Mesothelial cell of epicardium (in vitro differentiated cells): Measurements from ENCODE around the gene GPR21. TPM values are rescaled to one million over a fixed set of nuclear protein-coding genes. Genes with fewer than 3 reads are reported as not detected.
A peak's percentile ranks its signal among the peaks of the same experiment; 100 is the strongest.

Experiments
- DNase-seq, 2 experiments: peaks; one replicate each; pipeline ENCODE4 v3.0.0; 2021; ENCODE audit warnings: low spot score in 2 of 2; ENCODE audit not compliant: unreplicated experiment in 2 of 2
- H3K27ac Mint-ChIP-seq: 2 replicates; pipeline ENCODE4 v1.8.0; 2021; ENCODE audit warnings: mixed read lengths
- H3K27me3 Mint-ChIP-seq: 2 replicates; pipeline ENCODE4 v1.8.0; 2021; ENCODE audit warnings: low read depth, mixed read lengths
- H3K36me3 Mint-ChIP-seq: 2 replicates; pipeline ENCODE4 v1.8.0; 2021; ENCODE audit warnings: mixed read lengths
- H3K4me1 Mint-ChIP-seq: 2 replicates; pipeline ENCODE4 v1.8.0; 2021; ENCODE audit warnings: mixed read lengths
- H3K4me3 Mint-ChIP-seq: 2 replicates; pipeline ENCODE4 v1.8.0; 2021; ENCODE audit warnings: mild to moderate bottlenecking, moderate library complexity, mixed read lengths
- H3K9me3 Mint-ChIP-seq: 2 replicates; pipeline ENCODE4 v1.8.0; 2021; ENCODE audit warnings: mixed read lengths
- total RNA-seq: library from RNA; stranded (reverse); gene quantifications from 3 replicates; pipeline ENCODE4 v1.2.1, GENCODE V29; 2021
- TF ChIP-seq, protein P1 (sequence below): fragments of 200-600 bp; sonication (generic); IDR thresholded peaks from one replicate; pipeline ENCODE4 v1.5.0; 2021; ENCODE audit warnings: antibody characterized with exemption; ENCODE audit not compliant: unreplicated experiment

GPR21 gene
- total RNA-seq, 1 donor from 2014 or later = 3.8 TPM

DNA sequence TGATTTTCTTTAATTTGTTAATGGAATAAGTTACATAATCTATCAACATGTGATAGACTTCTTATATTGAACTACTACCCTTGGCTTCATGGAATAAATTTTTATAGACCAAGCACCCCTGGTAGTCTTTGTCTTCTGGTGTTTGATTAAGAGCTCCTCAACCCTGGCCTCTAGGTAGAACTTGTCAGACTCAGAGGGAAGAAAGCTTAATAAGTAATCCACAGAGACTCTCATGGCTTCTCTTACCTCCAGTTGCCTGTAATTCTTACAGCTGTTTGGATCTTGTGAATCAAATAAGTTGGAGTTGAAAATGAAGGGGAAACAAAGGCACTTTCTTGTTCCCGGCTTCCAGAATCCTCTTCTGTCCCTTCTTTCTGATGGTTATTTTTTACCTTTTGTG lies 7.0 kb upstream of the GPR21 start:
- no peaks in the 10 kb centered on the region for H3K27me3 Mint-ChIP-seq
- no peak overlapping the region for H3K4me3 Mint-ChIP-seq
- no peak for DNase-seq
- no peaks in the 10 kb centered on the region for H3K9me3 Mint-ChIP-seq
- H3K36me3 Mint-ChIP-seq = peaks cover 23% of the 10 kb centered on the region
- TF ChIP-seq, protein P1, sequence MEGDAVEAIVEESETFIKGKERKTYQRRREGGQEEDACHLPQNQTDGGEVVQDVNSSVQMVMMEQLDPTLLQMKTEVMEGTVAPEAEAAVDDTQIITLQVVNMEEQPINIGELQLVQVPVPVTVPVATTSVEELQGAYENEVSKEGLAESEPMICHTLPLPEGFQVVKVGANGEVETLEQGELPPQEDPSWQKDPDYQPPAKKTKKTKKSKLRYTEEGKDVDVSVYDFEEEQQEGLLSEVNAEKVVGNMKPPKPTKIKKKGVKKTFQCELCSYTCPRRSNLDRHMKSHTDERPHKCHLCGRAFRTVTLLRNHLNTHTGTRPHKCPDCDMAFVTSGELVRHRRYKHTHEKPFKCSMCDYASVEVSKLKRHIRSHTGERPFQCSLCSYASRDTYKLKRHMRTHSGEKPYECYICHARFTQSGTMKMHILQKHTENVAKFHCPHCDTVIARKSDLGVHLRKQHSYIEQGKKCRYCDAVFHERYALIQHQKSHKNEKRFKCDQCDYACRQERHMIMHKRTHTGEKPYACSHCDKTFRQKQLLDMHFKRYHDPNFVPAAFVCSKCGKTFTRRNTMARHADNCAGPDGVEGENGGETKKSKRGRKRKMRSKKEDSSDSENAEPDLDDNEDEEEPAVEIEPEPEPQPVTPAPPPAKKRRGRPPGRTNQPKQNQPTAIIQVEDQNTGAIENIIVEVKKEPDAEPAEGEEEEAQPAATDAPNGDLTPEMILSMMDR = no peak
- H3K27ac Mint-ChIP-seq = peak overlapping the region; percentile 73
- peaks cover 5% of the 10 kb centered on the region for H3K4me1 Mint-ChIP-seq

DNA sequence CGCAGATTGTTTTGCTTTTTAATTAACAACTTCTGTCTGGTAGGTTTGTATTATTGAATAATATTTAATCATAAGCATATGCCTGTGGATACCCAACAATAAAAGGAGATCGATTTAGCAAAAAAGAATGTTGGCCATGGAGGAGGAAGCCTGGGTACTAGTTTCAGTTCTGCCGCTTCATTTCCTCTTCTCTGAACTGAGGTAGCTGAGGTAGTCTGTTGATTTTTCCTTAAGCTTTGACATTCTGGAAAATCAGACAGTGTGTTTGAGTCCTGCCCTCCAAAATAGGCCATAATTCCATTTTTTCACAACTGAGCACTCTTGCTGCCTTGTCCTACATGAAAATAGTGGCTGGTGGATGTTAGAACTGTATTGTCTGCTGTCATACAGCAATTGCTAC lies 6.0 kb upstream of the GPR21 start:
- TF ChIP-seq, protein P1 = no peak
- no peak overlapping the region for H3K4me3 Mint-ChIP-seq
- H3K27ac Mint-ChIP-seq = no peak overlapping the region
- peaks cover 5% of the 10 kb centered on the region for H3K4me1 Mint-ChIP-seq
- no peaks in the 10 kb centered on the region for H3K27me3 Mint-ChIP-seq
- H3K36me3 Mint-ChIP-seq = peaks cover 19% of the 10 kb centered on the region
- H3K9me3 Mint-ChIP-seq = no peaks in the 10 kb centered on the region
- DNase-seq = no peak

DNA sequence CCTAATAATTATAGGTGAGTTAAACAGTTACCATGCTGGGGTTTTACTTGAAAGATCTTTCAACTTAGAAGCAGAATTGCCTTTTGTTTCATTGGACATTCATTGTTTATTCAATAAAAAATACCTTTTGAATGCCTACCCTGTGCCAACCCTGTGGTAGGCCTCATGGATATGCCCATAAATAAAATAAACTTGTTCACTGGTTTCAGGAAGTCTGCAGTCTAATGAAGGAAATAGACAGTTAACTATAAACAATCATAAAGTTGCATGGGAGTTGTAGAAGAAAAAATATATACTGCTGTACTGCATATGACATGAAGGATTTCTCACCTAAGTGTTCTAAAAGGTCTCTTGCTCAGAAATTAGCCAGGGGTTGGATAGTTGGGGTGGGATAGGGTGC lies 5.3 kb upstream of the GPR21 start:
- Mint-ChIP-seq H3K9me3 (no peaks in the 10 kb centered on the region), H3K27me3 (no peaks in the 10 kb centered on the region), H3K4me1 (peaks cover 10% of the 10 kb centered on the region), H3K4me3 (no peak overlapping the region), H3K27ac (no peak overlapping the region), H3K36me3 (peaks cover 15% of the 10 kb centered on the region)
- TF ChIP-seq, protein P1 = no peak
- no peak for DNase-seq

DNA sequence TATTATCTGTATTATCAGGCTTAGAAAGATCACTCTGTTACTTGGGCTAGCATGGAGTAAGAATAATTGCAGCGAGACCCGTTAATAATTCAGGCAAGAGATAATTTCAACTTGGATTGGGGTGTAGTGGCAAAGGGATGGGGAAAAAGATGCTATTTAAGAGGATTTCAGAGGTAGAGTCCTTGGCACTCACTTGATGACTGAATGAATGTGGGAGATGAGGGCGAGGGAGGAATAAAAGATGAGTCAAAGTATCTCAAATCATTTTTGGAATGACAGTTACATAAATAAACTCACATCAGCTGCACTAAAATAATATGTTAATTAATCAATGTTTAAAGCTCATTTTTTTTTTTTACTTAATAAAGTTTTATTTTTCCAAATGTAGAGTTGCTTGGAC lies 4.5 kb upstream of the GPR21 start:
- no peak overlapping the region for H3K4me3 Mint-ChIP-seq
- peaks cover 18% of the 10 kb centered on the region for H3K4me1 Mint-ChIP-seq
- TF ChIP-seq, protein P1 = no peak
- H3K9me3 Mint-ChIP-seq = no peaks in the 10 kb centered on the region
- DNase-seq = no peak
- no peak overlapping the region for H3K27ac Mint-ChIP-seq
- peaks cover 15% of the 10 kb centered on the region for H3K36me3 Mint-ChIP-seq
- no peaks in the 10 kb centered on the region for H3K27me3 Mint-ChIP-seq

DNA sequence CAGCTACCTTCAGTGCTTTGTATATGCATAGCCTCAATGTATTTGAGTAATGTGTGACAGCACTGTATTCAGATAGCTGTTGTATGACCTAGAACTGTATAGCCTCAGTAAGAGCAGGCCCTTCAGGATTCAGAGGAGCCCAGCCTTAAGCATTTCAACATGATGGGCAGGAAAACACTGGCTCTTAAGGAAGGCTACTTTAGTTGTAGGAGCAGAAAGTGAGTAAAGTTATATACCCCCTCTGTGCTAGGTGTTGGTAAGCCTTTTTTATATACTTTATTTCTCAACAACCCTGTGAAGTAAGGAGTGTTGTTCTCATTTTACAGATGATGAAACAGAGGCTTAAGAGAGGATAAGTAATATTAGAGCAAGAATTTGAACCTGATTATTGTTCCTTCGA lies 1.5 kb upstream of the GPR21 start:
- Mint-ChIP-seq H3K36me3 (peaks cover 8% of the 10 kb centered on the region), H3K4me3 (no peak overlapping the region), H3K27ac (no peak overlapping the region), H3K9me3 (no peaks in the 10 kb centered on the region), H3K27me3 (no peaks in the 10 kb centered on the region), H3K4me1 (peaks cover 22% of the 10 kb centered on the region)
- DNase-seq = no peak
- TF ChIP-seq, protein P1 = no peak
